SJSA1 (cell line): ENCODE data around the gene MLLT10. TPM values are rescaled to one million over a fixed set of nuclear protein-coding genes. Genes with fewer than 3 reads are reported as not detected.

Source experiments
- DNase-seq, 2 experiments: peaks; one replicate each; pipeline ENCODE4 v3.0.0-alpha.2; 2015 to 2020; ENCODE audit warnings: low spot score in 2 of 2, low read depth in 1 of 2
- H3K27ac ChIP-seq: fragments of 250-450 bp; sonication (Bioruptor Pico); 2 replicates; pipeline ENCODE4 v1.5.1; 2020; ENCODE audit warnings: mild to moderate bottlenecking, moderate library complexity
- H3K27me3 ChIP-seq: fragments of 250-450 bp; sonication (Bioruptor Pico); replicated peaks from 2 replicates; pipeline ENCODE4 v1.5.1; 2020; ENCODE audit warnings: mild to moderate bottlenecking, moderate library complexity
- H3K36me3 ChIP-seq: fragments of 250-450 bp; sonication (Bioruptor Pico); 2 replicates; pipeline ENCODE4 v1.5.1; 2020; ENCODE audit warnings: mild to moderate bottlenecking
- H3K4me1 ChIP-seq: fragments of 250-450 bp; sonication (Bioruptor Pico); replicated peaks from 2 replicates; pipeline ENCODE4 v1.6.1; 2021; ENCODE audit warnings: mild to moderate bottlenecking
- H3K4me3 ChIP-seq: fragments of 250-450 bp; sonication (Bioruptor Pico); 2 replicates; pipeline ENCODE4 v1.5.1; 2020; ENCODE audit warnings: mild to moderate bottlenecking
- H3K9me3 ChIP-seq: fragments of 250-450 bp; sonication (Bioruptor Pico); replicated peaks from 2 replicates; pipeline ENCODE4 v1.5.1; 2020; ENCODE audit warnings: mild to moderate bottlenecking
- total RNA-seq: library from RNA; depleted of rRNA; stranded (reverse); fragments of >200 nt; shearing (Covaris generic); gene quantifications from 2 replicates; pipeline ENCODE4 v1.2.3, GENCODE V29; 2014

MLLT10 gene
- total RNA-seq, 1 experiment from 2014 or later: 21.7 TPM

DNA sequence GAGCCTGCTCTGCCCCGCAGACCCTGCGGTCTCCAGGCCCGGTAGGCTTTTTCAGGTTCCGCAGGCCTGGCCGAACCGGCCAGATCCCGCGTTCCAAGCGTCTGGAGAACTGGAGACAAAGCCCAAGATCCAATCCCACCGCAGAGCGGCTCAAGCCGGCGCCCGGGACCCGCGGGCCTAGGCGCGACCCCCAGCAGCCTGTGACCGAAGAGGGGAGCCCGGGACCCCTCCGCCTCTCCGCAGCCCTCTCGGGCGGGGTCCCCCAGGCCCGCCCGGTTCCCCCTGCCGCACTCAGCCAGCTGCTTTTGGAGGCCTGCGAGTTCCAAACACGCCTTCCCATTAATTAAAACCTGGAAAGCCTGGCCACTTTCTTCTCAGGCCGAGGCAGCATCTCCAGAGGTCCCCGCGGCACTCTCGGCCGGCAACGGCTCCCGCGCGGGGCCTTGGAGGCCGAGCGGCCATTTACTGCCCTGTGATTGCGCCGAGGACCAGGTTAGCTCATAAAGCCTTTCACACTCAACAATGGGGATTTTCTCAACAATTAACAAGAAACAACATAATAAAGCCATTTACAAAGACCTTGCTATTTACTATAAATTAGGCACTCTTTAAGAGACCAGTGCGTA is 25.2 kb upstream of the MLLT10 start:
- DNase-seq: no peak
- Histone ChIP-seq H3K36me3 (no peaks in the 10 kb centered on the region), H3K4me1 (no peaks in the 10 kb centered on the region), H3K27me3 (no peaks in the 10 kb centered on the region), H3K9me3 (no peaks in the 10 kb centered on the region), H3K27ac (no peak overlapping the region), H3K4me3 (no peak overlapping the region)

DNA sequence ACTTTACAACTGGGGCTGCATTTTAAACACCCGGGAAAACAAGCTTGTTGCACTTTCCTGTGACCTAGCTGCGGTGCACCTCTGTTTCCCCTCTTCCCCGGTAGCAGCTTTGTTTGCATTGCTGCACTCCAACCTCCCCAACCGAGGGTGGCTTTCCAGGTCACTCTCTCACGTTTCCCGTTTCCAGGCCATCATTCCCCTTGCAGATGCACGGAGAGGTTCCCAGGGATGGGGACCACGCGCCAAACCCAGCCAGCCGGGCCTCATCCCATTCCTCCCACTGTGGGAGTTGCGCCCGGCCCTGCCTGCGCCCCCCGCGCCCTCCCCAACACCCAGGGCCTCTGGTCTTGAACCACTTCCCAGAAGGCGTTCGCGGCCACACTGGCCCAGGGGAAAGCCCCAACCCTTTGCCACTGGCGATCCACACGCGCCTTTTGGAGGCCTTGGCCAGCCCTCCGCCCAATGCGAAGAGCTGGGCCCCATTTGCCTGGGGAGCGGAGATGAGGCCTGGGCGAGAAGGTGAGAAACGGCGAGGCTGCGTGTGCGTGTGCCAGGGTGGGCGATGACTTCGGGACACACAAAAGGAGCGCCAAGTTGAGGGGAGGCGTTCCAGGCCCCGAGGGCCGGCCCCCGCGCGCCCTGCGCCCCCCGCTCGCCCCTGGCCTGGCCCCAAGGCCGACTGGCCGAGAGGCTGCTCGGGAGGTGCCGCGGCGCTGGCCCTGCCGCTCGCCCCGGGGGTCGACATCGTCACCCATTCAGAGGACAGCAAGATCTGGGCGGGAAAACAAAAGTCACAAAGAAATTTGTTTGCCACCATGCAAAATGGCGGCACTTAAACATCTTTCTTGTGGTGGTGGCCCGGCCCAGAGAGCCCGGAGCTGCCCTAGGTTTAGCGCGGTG is 24.4 kb upstream of the MLLT10 start:
- Histone ChIP-seq H3K4me3 (no peak overlapping the region), H3K27ac (no peak overlapping the region), H3K9me3 (no peaks in the 10 kb centered on the region), H3K4me1 (peaks cover 3% of the 10 kb centered on the region; the same call in 1 of the 2 replicates), H3K36me3 (no peaks in the 10 kb centered on the region), H3K27me3 (no peaks in the 10 kb centered on the region)
- DNase-seq: no peak

DNA sequence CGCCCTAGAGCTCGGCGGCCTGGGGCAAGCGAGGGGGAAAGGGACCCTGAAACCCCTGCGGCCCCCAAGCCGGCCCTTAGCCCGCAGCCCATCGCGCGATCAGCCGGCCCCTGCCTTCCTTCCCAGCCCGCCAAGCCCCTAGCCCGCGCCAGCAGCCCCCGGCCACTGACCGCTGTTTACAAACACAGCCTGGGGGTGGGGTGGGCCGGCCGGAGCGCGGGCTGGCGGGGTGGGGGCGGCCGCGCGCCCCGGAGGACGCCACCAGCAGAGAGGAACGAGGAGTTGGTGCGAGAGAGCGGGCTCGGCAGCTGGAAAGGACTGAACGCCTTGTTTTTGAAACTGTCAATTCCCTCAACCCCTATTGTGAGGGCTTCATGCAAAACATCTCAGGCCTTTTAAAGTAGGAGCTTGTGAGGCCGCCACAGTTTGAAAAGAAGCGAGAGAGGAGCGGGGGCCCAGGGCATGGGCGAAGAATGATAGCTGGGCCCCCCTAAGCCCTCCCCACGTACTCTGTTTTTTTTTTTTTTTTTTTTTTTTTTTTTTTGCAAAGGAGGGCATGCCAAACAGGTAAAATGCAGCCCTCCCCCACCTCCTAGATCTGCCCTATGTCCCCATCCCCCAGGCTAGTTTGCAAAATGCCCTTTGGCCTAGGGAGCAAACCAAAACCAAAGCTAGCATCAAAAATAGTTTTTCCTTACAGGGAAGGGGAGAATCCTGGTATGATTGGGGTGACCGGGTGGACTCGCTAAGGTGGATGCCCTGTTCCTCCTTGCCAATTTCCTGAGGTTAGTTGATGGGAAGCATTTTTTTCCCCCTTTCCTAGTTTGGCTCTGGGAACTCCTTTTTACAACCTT is 23.6 kb upstream of the MLLT10 start:
- Histone ChIP-seq H3K27me3 (no peaks in the 10 kb centered on the region), H3K27ac (no peak overlapping the region), H3K9me3 (no peaks in the 10 kb centered on the region), H3K4me1 (peaks cover 4% of the 10 kb centered on the region; the same call in 1 of the 2 replicates), H3K36me3 (no peaks in the 10 kb centered on the region), H3K4me3 (no peak overlapping the region)
- no peak for DNase-seq

DNA sequence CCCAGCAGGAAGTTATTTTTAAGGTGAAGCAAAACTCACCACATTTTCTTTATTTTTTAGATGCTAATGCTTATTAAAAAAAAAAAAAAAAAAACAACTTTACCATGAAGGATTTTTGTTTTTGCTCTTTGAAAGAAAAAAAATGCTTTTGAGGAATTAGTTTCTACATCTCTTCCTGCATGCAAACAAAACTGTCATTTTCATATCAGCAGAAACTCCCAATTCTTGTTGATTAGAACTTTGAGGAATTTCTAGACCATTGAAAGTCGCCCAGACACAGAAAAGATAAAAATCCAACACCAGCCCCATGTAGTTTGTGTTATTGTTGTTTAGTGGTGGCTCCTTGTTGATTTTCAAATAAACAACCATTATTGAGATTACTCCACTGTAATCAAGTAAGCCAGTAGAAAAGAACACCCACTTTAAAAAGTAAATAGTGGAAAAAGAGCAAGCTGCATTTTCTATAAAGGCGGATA is 22.9 kb upstream of the MLLT10 start:
- no peaks in the 10 kb centered on the region for H3K27me3 ChIP-seq
- no peak overlapping the region for H3K4me3 ChIP-seq
- no peak overlapping the region for H3K27ac ChIP-seq
- peaks cover 11% of the 10 kb centered on the region for H3K4me1 ChIP-seq
- no peaks in the 10 kb centered on the region for H3K36me3 ChIP-seq
- no peak for DNase-seq
- no peaks in the 10 kb centered on the region for H3K9me3 ChIP-seq

DNA sequence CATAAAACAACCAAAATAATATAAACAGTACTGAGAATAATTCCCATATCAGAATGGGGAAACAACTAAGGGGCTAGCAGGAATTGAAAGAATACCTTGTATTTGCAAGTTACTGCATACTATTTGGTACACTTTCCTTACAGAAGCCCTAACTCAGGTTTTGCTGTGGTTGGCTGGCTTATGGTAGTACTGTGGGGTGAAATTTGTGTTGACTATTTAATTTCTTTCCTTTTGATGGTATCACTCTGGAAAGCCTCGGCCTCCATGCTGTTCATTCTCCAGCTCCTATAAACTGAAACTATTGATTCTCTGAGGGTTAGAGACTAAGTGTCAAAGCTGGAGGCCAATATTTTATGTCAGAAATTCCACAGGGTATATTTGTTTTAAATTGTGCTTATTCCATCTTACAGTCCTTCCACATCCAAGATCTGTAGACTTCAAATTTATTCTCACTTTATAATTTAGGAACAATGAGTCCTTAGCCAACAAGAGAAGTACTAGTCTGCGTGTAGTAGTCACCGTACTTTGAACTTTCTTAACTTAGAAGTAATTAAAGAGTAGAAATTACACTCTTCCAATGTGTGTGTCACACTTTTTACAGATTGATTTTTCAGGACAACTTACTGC is 22.0 kb upstream of the MLLT10 start:
- H3K4me3 ChIP-seq: no peak overlapping the region
- no peaks in the 10 kb centered on the region for H3K27me3 ChIP-seq
- DNase-seq: no peak
- no peaks in the 10 kb centered on the region for H3K9me3 ChIP-seq
- no peak overlapping the region for H3K27ac ChIP-seq
- peaks cover 15% of the 10 kb centered on the region for H3K4me1 ChIP-seq
- H3K36me3 ChIP-seq: no peaks in the 10 kb centered on the region

DNA sequence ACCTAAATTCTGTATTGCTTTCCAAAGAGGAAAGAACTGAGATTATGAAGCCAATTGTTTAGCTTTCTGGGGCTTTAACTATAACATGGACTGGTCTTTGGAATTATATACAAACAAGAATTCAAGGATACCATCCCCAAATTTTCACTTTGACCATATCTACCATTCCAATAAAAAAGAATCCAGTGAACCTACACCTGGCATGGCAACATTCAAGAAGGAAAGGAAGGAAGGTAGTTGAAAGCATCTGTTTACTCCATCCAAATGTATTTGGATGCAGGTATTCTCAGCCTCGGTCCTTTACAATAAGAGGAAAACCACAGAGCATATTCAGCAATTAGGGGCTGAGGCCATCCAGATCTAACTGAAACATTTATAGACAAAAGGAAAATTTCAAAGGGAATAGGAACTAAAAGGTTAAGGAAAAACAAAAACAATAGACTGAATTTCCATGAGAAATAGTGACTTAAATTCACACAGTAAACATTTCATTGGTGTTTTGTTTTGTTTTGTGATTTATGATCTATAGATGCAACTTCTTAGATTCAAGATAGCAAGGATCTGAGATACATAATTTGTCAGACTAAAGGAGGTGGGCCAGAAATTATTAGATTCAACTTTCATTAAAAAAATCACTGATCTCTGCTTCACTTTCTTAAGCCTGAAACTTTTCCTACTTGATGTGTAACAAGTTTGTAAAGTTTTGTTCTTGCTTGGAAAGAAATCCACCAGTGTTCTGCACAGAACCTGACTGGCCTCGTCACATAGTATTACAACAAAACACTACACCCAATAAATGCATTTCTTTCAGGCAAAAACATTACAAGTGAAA is 21.2 kb upstream of the MLLT10 start:
- Histone ChIP-seq H3K27ac (no peak overlapping the region), H3K4me1 (peaks cover 20% of the 10 kb centered on the region), H3K27me3 (no peaks in the 10 kb centered on the region), H3K9me3 (no peaks in the 10 kb centered on the region), H3K4me3 (no peak overlapping the region), H3K36me3 (no peaks in the 10 kb centered on the region)
- no peak for DNase-seq

DNA sequence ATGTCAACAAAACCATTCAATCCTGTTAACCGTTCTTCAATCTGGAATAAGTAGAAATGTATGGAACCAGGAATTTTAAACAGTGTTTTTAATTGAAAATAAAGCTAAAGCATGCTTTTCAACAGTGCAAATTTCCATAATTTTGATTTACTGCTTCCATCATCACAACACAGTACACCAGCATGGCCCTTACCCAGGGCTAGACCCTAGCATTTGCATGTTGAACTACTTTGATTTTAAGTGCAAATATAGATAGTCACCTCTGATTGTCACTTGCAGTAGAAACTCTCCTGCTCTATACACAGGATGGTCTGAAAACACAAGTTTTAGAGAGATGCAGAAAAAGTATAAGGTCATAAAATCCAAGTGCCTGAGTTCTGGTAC is 20.6 kb upstream of the MLLT10 start:
- Histone ChIP-seq H3K27me3 (no peaks in the 10 kb centered on the region), H3K27ac (no peak overlapping the region), H3K4me1 (peaks cover 25% of the 10 kb centered on the region), H3K9me3 (no peaks in the 10 kb centered on the region), H3K36me3 (no peaks in the 10 kb centered on the region), H3K4me3 (no peak overlapping the region)
- no peak for DNase-seq

DNA sequence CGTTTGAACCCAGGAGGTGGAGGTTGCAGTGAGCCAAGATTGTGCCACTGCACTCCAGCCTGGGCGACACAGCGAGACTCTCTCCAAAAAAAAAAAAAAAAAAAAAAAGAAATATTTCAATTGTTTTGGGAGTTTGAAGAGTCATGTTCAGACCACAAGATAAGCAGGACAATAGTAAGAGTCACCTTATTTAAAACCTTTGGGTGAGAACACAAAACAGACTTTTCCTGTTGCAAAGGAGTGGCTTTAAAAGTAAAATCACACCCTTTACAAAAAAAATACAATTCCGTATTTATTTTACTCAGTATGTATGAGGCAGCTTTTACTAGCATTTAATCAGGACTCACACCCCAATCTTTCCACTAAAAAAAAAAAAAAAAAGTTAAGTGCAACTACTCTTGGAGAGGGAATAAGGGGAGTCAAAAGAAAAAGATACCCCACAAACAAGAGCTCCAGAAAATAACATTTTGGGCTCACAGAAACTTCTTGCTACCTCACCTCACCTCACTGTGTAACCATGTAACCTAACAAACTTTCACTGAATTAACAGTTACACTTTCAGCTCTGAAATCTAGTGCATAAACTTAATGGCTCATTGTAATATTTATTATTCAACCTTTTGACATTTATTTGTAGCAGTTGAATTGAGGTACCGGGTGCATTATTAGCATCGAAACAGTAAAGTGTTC is 19.8 kb upstream of the MLLT10 start:
- Histone ChIP-seq H3K27ac (no peak overlapping the region), H3K27me3 (no peaks in the 10 kb centered on the region), H3K36me3 (no peaks in the 10 kb centered on the region), H3K4me1 (peaks cover 28% of the 10 kb centered on the region), H3K4me3 (no peak overlapping the region), H3K9me3 (no peaks in the 10 kb centered on the region)
- no peak for DNase-seq

DNA sequence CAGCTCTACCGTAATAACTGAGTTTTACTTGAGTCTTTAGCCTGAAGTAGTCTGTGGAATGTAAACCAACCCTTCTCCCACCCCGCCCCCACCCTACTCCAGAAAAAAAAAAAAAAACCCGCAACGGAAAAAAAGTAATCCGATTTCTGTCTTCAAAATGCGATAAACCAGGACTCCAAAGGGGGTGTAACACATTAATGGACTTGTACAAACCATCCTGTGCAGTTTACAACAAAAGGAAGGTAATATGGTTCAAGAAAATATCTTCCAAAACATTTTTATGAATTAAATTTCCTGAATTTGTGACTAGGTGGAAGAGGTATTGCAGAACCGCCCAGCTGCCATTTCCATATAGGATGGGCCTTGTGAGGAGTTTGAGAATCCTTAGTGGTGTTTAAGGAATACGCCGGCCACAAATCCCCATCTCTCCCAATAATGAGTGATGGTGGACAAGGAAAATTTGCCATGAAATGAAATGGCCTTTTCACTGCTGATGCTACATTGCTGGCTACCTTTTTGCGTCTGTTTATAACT is 19.1 kb upstream of the MLLT10 start:
- DNase-seq: no peak
- no peaks in the 10 kb centered on the region for H3K36me3 ChIP-seq
- no peaks in the 10 kb centered on the region for H3K27me3 ChIP-seq
- no peak overlapping the region for H3K27ac ChIP-seq
- no peaks in the 10 kb centered on the region for H3K9me3 ChIP-seq
- H3K4me1 ChIP-seq: peaks cover 34% of the 10 kb centered on the region
- no peak overlapping the region for H3K4me3 ChIP-seq

DNA sequence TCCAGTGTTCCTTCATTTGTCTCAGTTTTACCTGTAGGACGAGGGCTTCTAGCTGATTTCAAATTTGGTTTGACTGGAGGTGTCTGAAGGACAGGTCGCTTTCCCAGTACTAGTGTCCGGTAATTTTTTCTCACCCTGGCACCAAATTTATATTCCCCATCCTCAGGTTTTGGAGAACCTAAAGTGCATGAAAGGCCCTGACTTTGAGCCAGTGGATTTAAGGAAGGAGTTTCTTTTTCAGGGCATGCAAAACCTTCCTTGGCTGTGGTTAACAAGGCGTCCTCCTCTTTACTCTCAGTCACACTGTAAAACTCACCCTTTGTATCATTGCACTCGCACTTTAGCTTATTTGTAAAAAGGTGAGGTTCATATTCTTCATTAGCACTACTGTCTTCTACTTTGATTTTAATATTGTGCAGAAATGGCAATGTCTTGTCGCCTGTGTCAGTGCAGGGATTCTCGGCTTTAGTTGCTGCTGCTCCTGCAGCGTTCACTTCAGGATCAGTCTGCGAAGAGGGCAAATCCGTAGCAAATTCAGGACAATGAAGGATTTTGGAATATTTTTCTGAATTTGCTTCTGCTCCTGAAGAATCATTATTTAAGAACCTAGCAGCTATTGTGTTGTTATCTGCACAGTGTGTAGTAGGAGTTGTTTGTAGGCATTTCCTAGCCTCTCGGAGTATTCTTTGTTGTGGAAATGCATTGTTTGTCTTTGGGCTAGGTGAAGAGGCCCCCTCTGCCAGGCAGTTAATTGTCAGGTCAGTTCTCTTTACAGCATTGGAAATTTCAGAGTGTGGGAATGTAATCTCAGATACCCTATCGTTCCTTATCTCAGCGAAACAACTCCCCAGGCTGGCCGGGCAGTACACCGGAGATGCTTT is 18.4 kb upstream of the MLLT10 start:
- no peaks in the 10 kb centered on the region for H3K27me3 ChIP-seq
- peaks cover 36% of the 10 kb centered on the region for H3K4me1 ChIP-seq
- peak overlapping the region; percentile 70 for H3K4me3 ChIP-seq
- H3K36me3 ChIP-seq: no peaks in the 10 kb centered on the region
- no peaks in the 10 kb centered on the region for H3K9me3 ChIP-seq
- H3K27ac ChIP-seq: no peak overlapping the region
- no peak for DNase-seq

DNA sequence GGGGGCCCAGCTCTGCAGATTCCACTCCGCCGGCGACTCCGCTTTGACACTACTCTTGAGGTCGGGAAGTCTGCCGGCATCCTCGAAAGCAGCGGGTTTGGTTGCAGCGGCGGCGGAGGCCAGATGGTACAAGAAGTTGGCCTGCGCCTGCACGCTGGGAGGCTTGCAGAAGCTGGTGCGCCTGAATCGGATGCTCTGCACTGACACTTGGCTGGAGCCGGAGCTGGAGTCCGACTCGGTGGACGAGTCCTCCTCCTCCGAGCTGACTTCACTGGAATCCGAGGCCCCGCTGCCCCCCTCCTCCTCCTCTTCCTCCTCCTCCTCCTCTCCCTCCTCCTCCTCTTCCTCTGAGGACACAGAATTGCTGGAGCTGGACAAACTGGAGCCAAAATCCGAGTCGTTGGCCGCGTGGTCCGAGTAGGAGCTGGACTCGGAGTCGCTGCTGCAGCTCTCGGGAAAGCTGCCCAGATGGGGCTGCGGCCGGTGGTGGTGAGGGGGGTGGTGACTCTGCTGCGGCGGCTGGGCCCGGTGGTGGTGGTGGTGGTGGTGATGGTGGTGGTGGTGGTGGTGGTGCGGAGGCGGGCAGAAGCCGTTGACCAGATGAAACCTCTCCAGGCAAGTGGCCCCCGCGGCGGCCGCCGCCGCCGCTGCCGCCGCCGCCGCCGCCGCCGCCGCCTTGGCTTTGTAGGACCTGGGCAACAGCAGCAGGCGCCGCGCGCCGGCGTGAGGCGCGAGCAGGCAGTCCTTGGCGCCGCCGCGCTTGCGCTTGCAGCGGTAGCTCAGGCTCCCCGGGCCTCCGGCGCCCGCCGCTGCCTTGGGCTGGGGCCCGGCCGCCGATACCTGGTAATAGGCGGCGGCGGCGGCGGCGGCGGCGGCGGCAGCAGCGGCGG is 17.5 kb upstream of the MLLT10 start:
- H3K36me3 ChIP-seq: no peaks in the 10 kb centered on the region
- no peak overlapping the region for H3K27ac ChIP-seq
- no peaks in the 10 kb centered on the region for H3K27me3 ChIP-seq
- H3K9me3 ChIP-seq: no peaks in the 10 kb centered on the region
- DNase-seq: peak; percentile 56 to 64
- H3K4me3 ChIP-seq: peak overlapping the region; percentile 70
- H3K4me1 ChIP-seq: peaks cover 36% of the 10 kb centered on the region
